ENCODE results near the gene ATP11C. TPM values are rescaled to one million over a fixed set of nuclear protein-coding genes. Genes with fewer than 3 reads are reported as not detected.

The ATP11C gene
- total and polyA plus RNA-seq, 2 experiments from 2014 or later, result 44.0 to 90.7 TPM

GRCh38 chrX:139758809-139759208 lies 174.0 kb downstream of the ATP11C start:
- peaks cover 32% of the 10 kb centered on the region; the same call in 2 of the 3 replicates for H3K36me3 Mint-ChIP-seq (ENCODE audit: low read depth)
- no peak overlapping the region for H3K4me3 ChIP-seq
- TF ChIP-seq JUNB (IDR thresholded peaks at IDR 0.05; ENCODE audit: unreplicated experiment) (no peak), NANOG (IDR thresholded peaks at IDR 0.05; ENCODE audit: borderline replicate concordance) (no peak), CTCF (conservative IDR thresholded peaks at IDR 0.05; ENCODE audit: low read depth in 2 of 2) (no peak), ZNF331 (CRISPR knock-in tag; IDR thresholded peaks at IDR 0.05; ENCODE audit: low read depth) (no peak), ZNF462 (CRISPR knock-in tag; IDR thresholded peaks at IDR 0.05) (no peak), CREB1 (CRISPR knock-in tag; IDR thresholded peaks at IDR 0.05; ENCODE audit: low read depth) (no peak), ETS1 (IDR thresholded peaks at IDR 0.05) (no peak), STAT1 (IDR thresholded peaks at IDR 0.05; ENCODE audit: unreplicated experiment) (no peak), REST (IDR thresholded peaks at IDR 0.05; ENCODE audit: unreplicated experiment) (no peak), POLR2AphosphoS5 (IDR thresholded peaks at IDR 0.05; ENCODE audit: low read depth) (no peak)
- H3K9me2 ChIP-seq (ENCODE audit: insufficient read depth), result no peaks in the 10 kb centered on the region
- H3K27me3 ChIP-seq (ENCODE audit: insufficient read depth), result no peaks in the 10 kb centered on the region
- no peaks in the 10 kb centered on the region for H3F3A ChIP-seq (replicated peaks; ENCODE audit: low read depth)
- DNase-seq (ENCODE audit: low spot score) (no peak), ATAC-seq (no peak)
- H3K27ac Mint-ChIP-seq, result no peak overlapping the region
- no peak overlapping the region for H3K27ac ChIP-seq (ENCODE audit: low read depth)
- peaks cover 9% of the 10 kb centered on the region for H3K4me1 ChIP-seq (ENCODE audit: insufficient read depth)
- no peaks in the 10 kb centered on the region for H3K27me3 Mint-ChIP-seq (ENCODE audit: insufficient read depth, low read depth, poor library complexity)
- H2AFZ ChIP-seq, result no peak overlapping the region
- no peaks in the 10 kb centered on the region for H3K36me3 ChIP-seq (ENCODE audit: insufficient read depth)
- H3K79me2 ChIP-seq (replicated peaks; ENCODE audit: insufficient read depth), result 0 out of 2 replicates have a peak, but pooled peaks cover 13% of the 10 kb centered on the region
- peaks cover 12% of the 10 kb centered on the region; the same call in 2 of the 3 replicates for H3K4me1 Mint-ChIP-seq
- peaks cover 14% of the 10 kb centered on the region; the same call in 2 of the 3 replicates for H3K9me3 Mint-ChIP-seq
- no peak overlapping the region for H3K4me2 ChIP-seq
- peaks cover 4% of the 10 kb centered on the region; the same call in 1 of the 2 replicates for H4K20me1 ChIP-seq (replicated peaks; ENCODE audit: insufficient read depth)
- no peak overlapping the region for H3K4me3 Mint-ChIP-seq

All from GM23338 (cell line).